Measurements from ENCODE around the gene ZNF354C.
A peak's percentile ranks its signal among the peaks of the same experiment; 100 is the strongest.

The ZNF354C gene

DNA sequence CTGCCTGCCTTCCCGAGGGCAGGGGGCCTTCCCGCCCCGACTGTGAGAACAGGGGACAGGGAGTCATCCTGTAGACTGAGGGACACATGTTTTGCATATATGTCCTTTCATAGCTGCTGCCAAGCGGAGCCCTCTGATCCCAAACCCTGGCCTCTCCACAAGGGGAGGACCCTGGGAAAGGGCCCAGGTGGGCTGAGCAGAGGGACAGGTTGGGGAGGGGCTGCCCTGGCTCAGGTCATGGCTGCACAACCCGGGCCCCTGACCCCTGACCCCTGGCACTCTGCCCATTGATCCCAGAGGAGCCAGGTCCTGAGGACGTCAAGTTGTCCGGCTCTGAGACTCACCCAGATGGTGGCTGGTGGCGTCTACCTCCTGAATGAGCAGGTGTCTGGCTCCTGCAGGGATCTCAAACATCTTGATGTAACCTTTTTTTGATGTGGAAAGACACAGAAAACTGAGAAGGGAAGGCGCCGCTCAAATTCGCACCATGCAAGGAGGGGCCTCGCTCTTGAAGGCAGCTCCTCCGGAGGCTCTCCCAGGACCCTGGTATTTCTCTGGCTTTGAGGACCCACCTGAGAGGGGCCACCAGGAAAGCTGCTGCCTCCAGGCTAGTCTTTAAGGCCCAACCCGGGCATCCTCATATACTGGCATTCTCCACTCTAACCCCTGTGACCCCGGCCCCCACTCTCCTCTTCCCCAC lies 71.9 kb downstream of the ZNF354C start:
- TF ChIP-seq, protein P1, sequence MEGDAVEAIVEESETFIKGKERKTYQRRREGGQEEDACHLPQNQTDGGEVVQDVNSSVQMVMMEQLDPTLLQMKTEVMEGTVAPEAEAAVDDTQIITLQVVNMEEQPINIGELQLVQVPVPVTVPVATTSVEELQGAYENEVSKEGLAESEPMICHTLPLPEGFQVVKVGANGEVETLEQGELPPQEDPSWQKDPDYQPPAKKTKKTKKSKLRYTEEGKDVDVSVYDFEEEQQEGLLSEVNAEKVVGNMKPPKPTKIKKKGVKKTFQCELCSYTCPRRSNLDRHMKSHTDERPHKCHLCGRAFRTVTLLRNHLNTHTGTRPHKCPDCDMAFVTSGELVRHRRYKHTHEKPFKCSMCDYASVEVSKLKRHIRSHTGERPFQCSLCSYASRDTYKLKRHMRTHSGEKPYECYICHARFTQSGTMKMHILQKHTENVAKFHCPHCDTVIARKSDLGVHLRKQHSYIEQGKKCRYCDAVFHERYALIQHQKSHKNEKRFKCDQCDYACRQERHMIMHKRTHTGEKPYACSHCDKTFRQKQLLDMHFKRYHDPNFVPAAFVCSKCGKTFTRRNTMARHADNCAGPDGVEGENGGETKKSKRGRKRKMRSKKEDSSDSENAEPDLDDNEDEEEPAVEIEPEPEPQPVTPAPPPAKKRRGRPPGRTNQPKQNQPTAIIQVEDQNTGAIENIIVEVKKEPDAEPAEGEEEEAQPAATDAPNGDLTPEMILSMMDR (IDR thresholded peaks at IDR 0.05) = no peak

DNA sequence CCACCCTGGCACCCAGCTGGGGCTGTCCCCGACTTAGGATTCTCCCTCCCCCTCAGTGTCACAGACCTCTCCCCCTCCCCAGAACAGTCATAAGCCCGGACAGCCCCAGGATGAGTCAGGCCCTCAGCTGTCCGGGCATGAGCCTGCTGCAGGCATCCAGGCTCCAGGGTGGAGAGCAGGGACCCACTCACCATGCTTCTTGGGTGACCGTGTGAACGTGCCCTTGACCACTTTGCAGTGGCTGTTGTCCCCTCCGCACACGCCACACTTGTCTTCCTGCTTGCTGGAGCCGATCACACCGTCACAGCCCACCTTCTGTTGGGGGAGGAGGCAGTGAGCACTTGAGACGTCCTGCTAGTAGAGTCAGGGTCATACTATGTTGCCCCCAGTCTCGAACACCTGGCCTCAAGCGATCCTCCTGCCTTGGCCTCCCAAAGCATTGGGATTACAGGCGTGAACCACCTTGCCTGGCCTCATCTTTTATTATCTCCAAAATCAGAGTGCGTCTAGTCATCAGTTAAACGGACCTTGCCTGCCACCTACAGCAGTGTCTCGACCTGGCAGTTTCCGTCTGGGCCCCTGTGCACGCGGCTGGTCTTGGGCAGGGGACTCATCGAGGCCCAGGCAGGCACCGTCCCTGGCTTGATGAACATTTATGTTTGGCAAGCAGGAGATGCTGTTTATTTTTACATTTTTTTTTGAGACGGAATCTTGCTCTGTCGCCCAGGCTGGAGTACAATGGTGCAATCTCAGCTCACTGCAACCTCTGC lies 72.6 kb downstream of the ZNF354C start:
- TF ChIP-seq, protein P1 (IDR thresholded peaks at IDR 0.05) = 0 out of 2 replicates have a peak, but pooled peaks have one; percentile 6
